Thyroid gland (tissue), 4 donors: Measurements from ENCODE around the gene ZNF182. TPM values are rescaled to one million over a fixed set of nuclear protein-coding genes. Genes with fewer than 3 reads are reported as not detected.
"Not testable (repeated sequence)": the region's sequence is repeated elsewhere in the genome, so short reads cannot be mapped to it uniquely, and the experiment has no call there.

Experiments
- DNase-seq, 2 donors: peaks; one replicate each; pipeline ENCODE4 v3.0.0-alpha.2; 2019
- H3K27ac ChIP-seq, 3 donors: fragments of 200-600 bp; sonication (generic); 1 replicate in 2 of 3; 2 replicates in 1 of 3; pipeline ENCODE4 v1.5.1; 2016 to 2019; ENCODE audit warnings: mild to moderate bottlenecking in 1 of 3, moderate library complexity in 1 of 3
- H3K27me3 ChIP-seq: fragments of 200-600 bp; sonication (generic); one replicate; pipeline ENCODE4 v1.5.1; 2019
- H3K36me3 ChIP-seq, 2 donors: fragments of 200-600 bp; sonication (generic); one replicate each; pipeline ENCODE4 v1.5.1; 2016 to 2019
- H3K4me1 ChIP-seq, 2 donors: fragments of 200-600 bp; sonication (generic); one replicate each; pipeline ENCODE4 v1.5.1; 2017 to 2019
- H3K4me3 ChIP-seq, 3 donors: fragments of 200-600 bp; sonication (generic); replicated peaks in 1 of 3; 1 replicate in 2 of 3; 2 replicates in 1 of 3; pipeline ENCODE4 v1.5.1; 2016; ENCODE audit warnings: mild to moderate bottlenecking in 1 of 3
- H3K9me3 ChIP-seq: fragments of 200-600 bp; sonication (generic); one replicate; pipeline ENCODE4 v1.5.1; 2017
- POLR2A ChIP-seq, 2 donors: fragments of 450-650 bp; IDR thresholded peaks; one replicate each; pipeline ENCODE4 v1.6.1; 2017; ENCODE audit warnings: antibody characterized with exemption in 2 of 2, mild to moderate bottlenecking in 2 of 2, moderate library complexity in 1 of 2
- WGBS, 2 donors: methylation state at CpG; one replicate each; pipeline ENCODE4 v1.1.5; 2017; 5-methylcytosine and 5-hydroxymethylcytosine counted together
- intact Hi-C: fragments of 100-400 bp; cut with DNase I; formaldehyde crosslinking; loops from one replicate; pipeline ENCODE4 v1.15.1; 2023
- total RNA-seq, 4 donors: library from RNA; depleted of rRNA; stranded (reverse); fragments of >200 nt; gene quantifications; one replicate each; pipeline ENCODE4 v1.2.3, GENCODE V29; 2016
- TF ChIP-seq, protein P1 (sequence below), 6 experiments: fragments of 200-600 bp in 3 of 6; fragments of 450-650 bp in 3 of 6; sonication (generic) in 3 of 6; IDR thresholded peaks; one replicate each; pipeline ENCODE4 v1.5.1; 2016 to 2019; ENCODE audit warnings: antibody characterized with exemption in 6 of 6, mild to moderate bottlenecking in 2 of 6, inconsistent platforms in 1 of 6, moderate library complexity in 1 of 6

ZNF182 gene
- total RNA-seq, 4 donors from 2014 or later, result 6.3 to 13.8 (median 10.0) TPM

DNA sequence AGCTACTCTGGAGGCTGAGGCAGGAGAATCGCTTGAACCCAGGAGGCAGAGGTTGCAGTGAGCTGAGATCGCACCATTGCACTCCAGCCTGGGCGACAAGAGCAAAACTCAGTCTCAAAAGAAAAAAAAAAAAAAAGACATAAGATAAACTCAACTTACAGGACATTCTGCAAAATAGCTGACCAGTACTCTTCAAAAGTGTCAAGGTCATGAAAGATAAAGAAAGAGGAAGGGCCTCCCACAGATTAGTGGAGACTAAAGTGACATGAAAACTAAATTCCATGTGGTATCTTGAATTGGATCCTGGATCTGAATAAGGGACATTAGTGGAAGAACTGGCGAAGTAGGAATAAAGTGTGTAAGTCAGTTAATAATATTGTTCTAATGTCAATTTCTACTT is 63.3 kb downstream of the ZNF182 start:
- no peak overlapping the region for H3K27ac ChIP-seq
- WGBS, 2 donors, result 97 to 100% methylated on average over 4 of the region's 4 CpGs
- DNase-seq, result no peak
- H3K36me3 ChIP-seq, result no peaks in the 10 kb centered on the region
- no peaks in the 10 kb centered on the region for H3K4me1 ChIP-seq
- no peak overlapping the region for H3K4me3 ChIP-seq
- intact Hi-C loops, result no loop called here
- TF ChIP-seq, protein P1, sequence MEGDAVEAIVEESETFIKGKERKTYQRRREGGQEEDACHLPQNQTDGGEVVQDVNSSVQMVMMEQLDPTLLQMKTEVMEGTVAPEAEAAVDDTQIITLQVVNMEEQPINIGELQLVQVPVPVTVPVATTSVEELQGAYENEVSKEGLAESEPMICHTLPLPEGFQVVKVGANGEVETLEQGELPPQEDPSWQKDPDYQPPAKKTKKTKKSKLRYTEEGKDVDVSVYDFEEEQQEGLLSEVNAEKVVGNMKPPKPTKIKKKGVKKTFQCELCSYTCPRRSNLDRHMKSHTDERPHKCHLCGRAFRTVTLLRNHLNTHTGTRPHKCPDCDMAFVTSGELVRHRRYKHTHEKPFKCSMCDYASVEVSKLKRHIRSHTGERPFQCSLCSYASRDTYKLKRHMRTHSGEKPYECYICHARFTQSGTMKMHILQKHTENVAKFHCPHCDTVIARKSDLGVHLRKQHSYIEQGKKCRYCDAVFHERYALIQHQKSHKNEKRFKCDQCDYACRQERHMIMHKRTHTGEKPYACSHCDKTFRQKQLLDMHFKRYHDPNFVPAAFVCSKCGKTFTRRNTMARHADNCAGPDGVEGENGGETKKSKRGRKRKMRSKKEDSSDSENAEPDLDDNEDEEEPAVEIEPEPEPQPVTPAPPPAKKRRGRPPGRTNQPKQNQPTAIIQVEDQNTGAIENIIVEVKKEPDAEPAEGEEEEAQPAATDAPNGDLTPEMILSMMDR (IDR thresholded peaks at IDR 0.05), result no peak
- TF ChIP-seq POLR2A (IDR thresholded peaks at IDR 0.05), result no peak
- H3K27me3 ChIP-seq, result no peaks in the 10 kb centered on the region
- no peaks in the 10 kb centered on the region for H3K9me3 ChIP-seq

DNA sequence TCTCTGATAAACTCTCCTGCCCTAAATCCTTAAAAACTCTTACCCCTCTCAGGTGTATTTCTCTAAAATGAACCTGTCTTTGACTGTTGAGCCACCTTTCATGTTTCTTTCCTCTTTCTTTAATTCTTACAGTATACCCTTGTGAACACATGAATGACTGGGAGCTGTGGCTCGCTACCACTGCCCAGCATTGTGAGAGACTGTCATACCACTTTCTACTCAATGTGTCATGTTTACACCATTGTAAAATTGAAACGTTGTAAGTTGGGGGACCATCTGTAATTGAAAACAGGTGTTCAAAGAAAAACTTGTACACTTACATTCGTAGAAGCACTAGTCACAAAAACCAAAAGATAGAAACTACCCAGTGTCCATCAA is 66.9 kb downstream of the ZNF182 start:
- TF ChIP-seq POLR2A (IDR thresholded peaks at IDR 0.05), result no peak
- TF ChIP-seq, protein P1 (IDR thresholded peaks at IDR 0.05), result no peak
- no peaks in the 10 kb centered on the region for H3K36me3 ChIP-seq
- no peaks in the 10 kb centered on the region for H3K4me1 ChIP-seq
- no peaks in the 10 kb centered on the region for H3K27me3 ChIP-seq
- no peak for DNase-seq
- WGBS, 2 donors, result 79 to 81% methylated on average over 3 of the region's 3 CpGs
- no peak overlapping the region for H3K27ac ChIP-seq
- intact Hi-C loops, result no loop called here
- H3K9me3 ChIP-seq, result no peaks in the 10 kb centered on the region
- no peak overlapping the region for H3K4me3 ChIP-seq

DNA sequence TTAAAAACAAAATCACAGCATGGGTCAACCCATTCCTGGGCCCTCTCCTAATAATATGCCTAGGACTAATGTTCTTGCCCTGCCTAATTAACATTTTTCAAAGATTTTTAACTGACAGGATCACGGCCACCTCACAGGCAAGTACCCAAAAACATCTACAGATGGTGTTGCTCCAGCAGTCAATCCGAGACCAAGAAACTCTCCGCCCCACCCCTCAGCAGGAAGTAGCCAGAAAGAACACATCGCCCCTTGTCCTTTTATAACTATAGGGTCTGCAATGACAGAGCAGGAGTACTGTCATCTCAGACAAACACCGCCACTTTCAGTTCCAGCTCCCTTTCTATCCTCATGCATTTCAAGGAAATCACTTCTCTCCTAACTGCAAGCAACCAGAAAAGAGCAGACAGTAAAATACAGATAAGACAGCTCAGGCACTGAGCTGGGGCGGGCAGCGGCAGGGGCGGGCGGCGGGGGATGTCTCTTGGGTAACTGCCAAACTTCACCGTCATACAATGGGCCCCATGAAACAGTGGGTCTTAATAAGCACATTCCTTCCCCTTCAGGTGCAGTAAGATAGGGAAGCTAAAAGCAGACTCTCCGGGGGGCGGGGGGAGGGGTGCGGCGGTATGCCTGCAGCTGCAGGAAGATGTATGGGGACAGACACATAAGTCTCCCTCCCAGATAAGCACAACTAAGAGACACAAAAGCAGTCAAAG is 67.4 kb downstream of the ZNF182 start:
- Histone ChIP-seq H3K27me3 (no peaks in the 10 kb centered on the region), H3K27ac (no peak overlapping the region), H3K36me3 (no peaks in the 10 kb centered on the region), H3K4me1 (no peaks in the 10 kb centered on the region), H3K9me3 (no peaks in the 10 kb centered on the region), H3K4me3 (no peak overlapping the region)
- TF ChIP-seq POLR2A (IDR thresholded peaks at IDR 0.05), result no peak
- TF ChIP-seq, protein P1 (IDR thresholded peaks at IDR 0.05), result no peak
- peak in 1 of 2 donors; percentile 6 for DNase-seq
- intact Hi-C loops, result no loop called here
- 20 to 42% methylated on average over 6 to 9 of the region's 15 CpGs for WGBS, 2 donors

DNA sequence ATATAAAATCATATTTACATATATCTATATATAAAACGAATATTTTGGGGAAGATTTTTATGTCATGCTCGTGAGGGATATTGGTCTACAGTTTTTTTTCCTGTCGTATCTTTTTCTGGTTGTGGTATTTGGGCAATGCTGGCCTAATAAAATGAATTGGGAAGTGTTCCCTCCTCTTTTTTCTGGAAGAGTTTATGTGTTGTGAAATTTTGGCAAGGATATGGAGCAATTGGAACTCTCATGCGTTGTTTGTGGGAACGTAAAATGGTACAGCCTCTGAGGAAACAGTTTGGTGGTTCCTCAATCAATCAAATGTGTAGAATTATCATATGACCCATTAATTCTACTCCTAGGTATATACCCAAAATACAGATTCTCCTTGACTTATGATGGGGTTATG is 69.8 kb downstream of the ZNF182 start:
- H3K27ac ChIP-seq, result no peak overlapping the region
- no peak for DNase-seq
- TF ChIP-seq, protein P1 (IDR thresholded peaks at IDR 0.05), result no peak
- TF ChIP-seq POLR2A (IDR thresholded peaks at IDR 0.05), result no peak
- H3K27me3 ChIP-seq, result no peaks in the 10 kb centered on the region
- H3K9me3 ChIP-seq, result no peaks in the 10 kb centered on the region
- no peak overlapping the region for H3K4me3 ChIP-seq
- no peaks in the 10 kb centered on the region for H3K36me3 ChIP-seq
- intact Hi-C loops, result no loop called here
- no peaks in the 10 kb centered on the region for H3K4me1 ChIP-seq
- WGBS, 2 donors, result 69 to 94% methylated on average over 5 of the region's 5 CpGs

DNA sequence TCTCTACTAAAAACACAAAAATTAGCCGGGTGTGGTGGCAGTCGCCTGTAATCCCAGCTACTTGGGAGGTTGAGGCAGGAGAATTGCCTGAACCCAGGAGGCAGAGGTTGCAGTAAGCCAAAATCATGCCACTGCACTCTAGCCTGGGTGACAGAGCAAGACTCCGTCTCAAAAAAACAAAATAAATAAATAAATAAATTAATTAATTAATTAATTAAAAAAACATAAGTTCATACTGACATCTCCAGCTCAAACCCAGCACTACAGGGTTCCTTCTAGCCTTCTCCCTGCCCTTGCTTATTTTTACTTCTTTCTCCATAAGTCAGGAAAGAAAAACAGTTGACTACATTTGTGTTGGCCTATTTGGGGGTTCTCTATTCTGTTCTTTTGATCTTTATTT is 71.8 kb downstream of the ZNF182 start:
- H3K36me3 ChIP-seq, H3K27me3 ChIP-seq, intact Hi-C loops: not testable (repeated sequence)

More for the DNA sequence above, 71.8 kb downstream of the ZNF182 start:
- not testable (repeated sequence) for DNase-seq, H3K4me3 ChIP-seq, H3K4me1 ChIP-seq, H3K27ac ChIP-seq, H3K9me3 ChIP-seq
- 80 to 98% methylated on average over 3 of the region's 3 CpGs for WGBS, 2 donors
